GM19240 (cell line): ENCODE results near the gene NID2.

ENCODE experiments used
- DNase-seq: peaks from one replicate; pipeline ENCODE4 v3.0.0; 2011; ENCODE audit warnings: low spot score; ENCODE audit not compliant: insufficient read length

Gene NID2

DNA sequence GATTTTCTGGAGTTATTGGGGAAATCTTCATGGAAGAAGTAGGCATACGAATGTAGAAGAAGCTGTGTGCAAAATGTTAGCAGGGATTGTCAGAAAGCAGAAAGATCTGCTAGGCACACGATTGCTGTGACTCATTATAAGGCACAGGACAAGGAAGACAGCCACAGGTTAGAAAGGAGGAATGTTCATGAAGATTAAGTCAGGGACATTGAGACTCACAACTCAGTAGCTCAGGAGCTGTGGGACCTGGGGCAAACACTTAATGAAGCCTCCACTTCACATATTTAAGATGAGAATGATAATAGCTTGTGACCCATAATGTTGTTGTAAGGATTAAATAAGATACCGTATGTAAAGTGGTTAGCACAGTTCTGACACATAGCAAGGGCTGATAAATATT, 106.1 kb downstream of the NID2 start:
- no peak for DNase-seq

- DNase-seq, result no peak
Measured at GRCh38 chr14:51960866-51961265, 108.0 kb downstream of the NID2 start.

GRCh38 chr14:51959928-51960327, 108.9 kb downstream of the NID2 start:
- DNase-seq, result no peak

DNA sequence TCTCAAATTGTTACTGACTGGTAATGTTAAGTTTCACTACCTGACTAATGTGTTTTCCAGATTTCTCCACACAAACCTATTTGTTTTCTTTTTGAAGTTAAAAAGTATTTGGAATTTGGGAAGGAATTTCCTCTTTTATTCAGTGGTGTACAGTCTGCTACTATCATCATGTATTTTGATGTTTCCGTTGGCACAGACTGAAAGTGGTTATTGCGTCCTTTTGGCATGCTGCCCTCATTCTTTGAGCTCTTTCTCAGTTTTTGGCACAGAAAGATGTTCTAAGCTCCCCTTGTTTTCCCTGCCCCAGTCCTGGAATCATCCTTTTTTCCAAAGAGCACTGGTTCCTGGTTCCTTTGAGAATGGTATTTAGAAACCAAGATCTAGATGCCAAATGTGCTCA, 110.9 kb downstream of the NID2 start:
- no peak for DNase-seq
